HG02884 (cell line): Measurements from ENCODE around the gene UPK1B.

Experiments
- ATAC-seq: cut with Tn5 transposase; IDR thresholded peaks from one replicate; pipeline ENCODE4 v1.9.1; 2021; ENCODE audit warnings: mild to moderate bottlenecking, moderate library complexity; ENCODE audit not compliant: unreplicated experiment

The UPK1B gene

DNA sequence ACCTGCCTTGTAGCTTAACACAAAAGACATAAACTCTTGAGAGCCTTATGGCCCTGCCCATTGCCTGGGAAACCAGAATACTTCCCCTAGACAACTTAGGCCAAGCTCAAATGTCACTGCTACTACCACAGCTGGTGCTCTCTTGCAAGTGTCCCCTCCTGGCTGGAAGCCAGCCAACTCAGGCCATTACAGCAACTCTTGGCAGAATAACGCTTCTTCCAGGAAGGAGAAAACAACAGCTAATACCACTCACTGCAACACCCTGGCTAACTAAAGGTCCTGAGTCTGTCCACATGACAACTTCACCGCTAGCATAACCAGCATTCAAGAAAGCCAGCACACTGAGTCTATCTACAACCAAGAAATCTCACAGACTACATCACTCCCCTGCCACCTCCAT is 72.4 kb downstream of the UPK1B start:
- no peak for ATAC-seq
